Uterus (tissue), 4 donors: ENCODE measurements around the gene ARPC4. TPM values are rescaled to one million over a fixed set of nuclear protein-coding genes. Genes with fewer than 3 reads are reported as not detected.

Experiments used
- DNase-seq, 2 donors: peaks; one replicate each; pipeline ENCODE4 v3.0.0-alpha.2; 2019 to 2020
- H3K27ac ChIP-seq, 2 donors: fragments of 200-600 bp; sonication (generic); 1 replicate in 1 of 2; 2 replicates in 1 of 2; pipeline ENCODE4 v1.5.1; 2016 to 2018
- H3K27me3 ChIP-seq, 2 donors: fragments of 200-600 bp; sonication (generic); one replicate each; pipeline ENCODE4 v1.5.1; 2018 to 2019; ENCODE audit warnings: control low read depth in 1 of 2
- H3K36me3 ChIP-seq, 2 donors: fragments of 200-600 bp; sonication (generic); one replicate each; pipeline ENCODE4 v1.5.1; 2019; ENCODE audit warnings: control low read depth in 1 of 2
- H3K4me1 ChIP-seq, 2 donors: fragments of 200-600 bp; sonication (generic); one replicate each; pipeline ENCODE4 v1.5.1; 2018 to 2019; ENCODE audit warnings: control low read depth in 1 of 2
- H3K4me3 ChIP-seq, 2 donors: fragments of 200-600 bp; sonication (generic); 1 replicate in 1 of 2; 2 replicates in 1 of 2; pipeline ENCODE4 v1.5.1; 2018 to 2019; ENCODE audit warnings: mild to moderate bottlenecking in 1 of 2
- H3K9me3 ChIP-seq, 2 donors: fragments of 200-600 bp; sonication (generic); one replicate each; pipeline ENCODE4 v1.5.1; 2019; ENCODE audit warnings: control low read depth in 1 of 2
- CTCF ChIP-seq, 4 experiments: fragments of 200-600 bp in 2 of 4; fragments of 450-650 bp in 2 of 4; sonication (generic) in 2 of 4; IDR thresholded peaks; one replicate each; pipeline ENCODE4 v1.5.1; 2016 to 2019; ENCODE audit warnings: antibody characterized with exemption in 4 of 4, mild to moderate bottlenecking in 2 of 4, moderate library complexity in 1 of 4
- POLR2A ChIP-seq, 2 donors: fragments of 450-650 bp; IDR thresholded peaks; one replicate each; pipeline ENCODE4 v1.6.1; 2016; ENCODE audit warnings: antibody characterized with exemption in 2 of 2, mild to moderate bottlenecking in 1 of 2, moderate library complexity in 1 of 2
- intact Hi-C: fragments of 100-400 bp; cut with DNase I; formaldehyde crosslinking; loops from one replicate; pipeline ENCODE4 v1.15.1; 2023; ENCODE audit warnings: low total_unique reads
- total RNA-seq, 4 donors: library from RNA; depleted of rRNA in 3 of 4; stranded (reverse); fragments of >200 nt in 3 of 4; gene quantifications; one replicate each; pipeline versions ENCODE4 v1.1.0 to v1.2.4, GENCODE V29; 2014 to 2023
- donor health status: DM: yes; HTN: yes; CAD: no.

Gene ARPC4
- total RNA-seq, 4 donors from 2014 or later, result 44.7 to 176 (median 142) TPM

GRCh38 chr3:9804996-9805395 is 12.1 kb downstream of the ARPC4 start:
- Histone ChIP-seq H3K36me3 (no peaks in the 10 kb centered on the region), H3K27me3 (no peaks in the 10 kb centered on the region)
- intact Hi-C loops, result no loop called here

GRCh38 chr3:9806137-9806536 is 13.3 kb downstream of the ARPC4 start:
- Histone ChIP-seq H3K27me3 (no peaks in the 10 kb centered on the region), H3K36me3 (no peaks in the 10 kb centered on the region), H3K9me3 (no peaks in the 10 kb centered on the region), H3K4me3 (no peak overlapping the region), H3K27ac (no peak overlapping the region), H3K4me1 (peaks cover 0 to 4% of the 10 kb centered on the region in 2 donors)
- DNase-seq, result no peak
- intact Hi-C loops, result no loop called here
- no peak for TF ChIP-seq POLR2A (IDR thresholded peaks at IDR 0.05)
- TF ChIP-seq CTCF (IDR thresholded peaks at IDR 0.05), result no peak

More at GRCh38 chr3:9804996-9805395, 12.1 kb downstream of the ARPC4 start:
- no peaks in the 10 kb centered on the region for H3K9me3 ChIP-seq
- H3K4me3 ChIP-seq, result no peak overlapping the region
- no peak overlapping the region for H3K27ac ChIP-seq
- TF ChIP-seq POLR2A (IDR thresholded peaks at IDR 0.05) (no peak), CTCF (IDR thresholded peaks at IDR 0.05) (no peak)
- no peaks in the 10 kb centered on the region for H3K4me1 ChIP-seq
- DNase-seq, result no peak

- H3K36me3 ChIP-seq, result no peaks in the 10 kb centered on the region
- H3K27ac ChIP-seq, result no peak overlapping the region
- no peaks in the 10 kb centered on the region for H3K27me3 ChIP-seq
- no peaks in the 10 kb centered on the region for H3K9me3 ChIP-seq
- intact Hi-C loops, result no loop called here
- H3K4me3 ChIP-seq, result no peak overlapping the region
- no peak for TF ChIP-seq POLR2A (IDR thresholded peaks at IDR 0.05)
- no peak for TF ChIP-seq CTCF (IDR thresholded peaks at IDR 0.05)
- H3K4me1 ChIP-seq, result peaks cover 0 to 4% of the 10 kb centered on the region in 2 donors
- DNase-seq, result no peak
These were observed 14.1 kb downstream of the ARPC4 start for GRCh38 chr3:9806688-9807589.

GRCh38 chr3:9807981-9808344 is 15.1 kb downstream of the ARPC4 start:
- Histone ChIP-seq H3K36me3 (no peaks in the 10 kb centered on the region), H3K9me3 (no peaks in the 10 kb centered on the region)
- intact Hi-C loops, result no loop called here

More at GRCh38 chr3:9807981-9808344, 15.1 kb downstream of the ARPC4 start:
- TF ChIP-seq POLR2A (IDR thresholded peaks at IDR 0.05) (no peak), CTCF (IDR thresholded peaks at IDR 0.05) (no peak)
- Histone ChIP-seq H3K4me3 (no peak overlapping the region), H3K27me3 (no peaks in the 10 kb centered on the region), H3K27ac (no peak overlapping the region), H3K4me1 (peaks cover 0 to 4% of the 10 kb centered on the region in 2 donors)
- DNase-seq, result no peak
